Natural killer cell (primary cell): Measurements from ENCODE around the gene JAZF1. TPM values are rescaled to one million over a fixed set of nuclear protein-coding genes. Genes with fewer than 3 reads are reported as not detected.

ENCODE experiments used
- ATAC-seq, 3 donors: fragments of 150-1000 bp in 2 of 3; fragments of 200-7000 bp in 1 of 3; cut with Tn5 transposase; 1 replicate in 1 of 3; 2 replicates in 2 of 3; pipeline ENCODE4 v1.10.0; 2021; ENCODE audit warnings: mild to moderate bottlenecking in 2 of 3, moderate library complexity in 2 of 3
- DNase-seq, 2 donors: peaks; one replicate each; pipeline versions ENCODE4 v3.0.0 to v3.0.0-alpha.2; 2013 to 2021; ENCODE audit warnings: mixed read lengths in 1 of 2
- H3K27ac ChIP-seq: one replicate; pipeline ENCODE4 v1.5.1; 2013; ENCODE audit warnings: mild to moderate bottlenecking, low read length
- H3K27me3 ChIP-seq: one replicate; pipeline ENCODE4 v1.6.1; 2013; ENCODE audit warnings: low read length; ENCODE audit not compliant: control insufficient read depth, insufficient read depth
- H3K36me3 ChIP-seq: one replicate; pipeline ENCODE4 v1.6.1; 2013; ENCODE audit warnings: low read length; ENCODE audit not compliant: control insufficient read depth, insufficient read depth
- H3K4me1 ChIP-seq: one replicate; pipeline ENCODE4 v1.6.1; 2013; ENCODE audit warnings: low read length; ENCODE audit not compliant: control insufficient read depth, insufficient read depth
- H3K4me3 ChIP-seq: one replicate; pipeline ENCODE4 v1.5.1; 2013; ENCODE audit warnings: low read length
- H3K9me3 ChIP-seq: one replicate; pipeline ENCODE4 v1.6.1; 2013; ENCODE audit warnings: low read length; ENCODE audit not compliant: control insufficient read depth, insufficient read depth
- H3K27ac Mint-ChIP-seq, 2 donors: one replicate each; pipeline ENCODE4 v1.8.0; 2022; ENCODE audit warnings: mild to moderate bottlenecking in 2 of 2, mixed read lengths in 2 of 2, moderate library complexity in 1 of 2
- H3K27me3 Mint-ChIP-seq, 2 donors: one replicate each; pipeline ENCODE4 v1.8.0; 2022; ENCODE audit warnings: low read depth in 2 of 2, mixed read lengths in 2 of 2
- H3K36me3 Mint-ChIP-seq: one replicate; pipeline ENCODE4 v1.8.0; 2022; ENCODE audit warnings: mixed read lengths
- H3K4me1 Mint-ChIP-seq, 2 donors: one replicate each; pipeline ENCODE4 v1.8.0; 2022; ENCODE audit warnings: mixed read lengths in 2 of 2
- H3K4me3 Mint-ChIP-seq: one replicate; pipeline ENCODE4 v1.8.0; 2022; ENCODE audit warnings: mild to moderate bottlenecking, moderate library complexity, mixed read lengths
- H3K9me3 Mint-ChIP-seq, 2 donors: one replicate each; pipeline ENCODE4 v1.8.0; 2022; ENCODE audit warnings: mixed read lengths in 2 of 2
- WGBS: methylation state at CpG from one replicate; pipeline ENCODE4 v1.1.7; 2013; ENCODE audit warnings: missing lambda C conversion rate; ENCODE audit not compliant: insufficient coverage; 5-methylcytosine and 5-hydroxymethylcytosine counted together
- intact Hi-C: fragments of 100-400 bp; cut with micrococcal nuclease; formaldehyde crosslinking; loops from one replicate; pipeline ENCODE4 v1.14.2; 2022
- total RNA-seq, 4 donors: library from RNA; stranded (reverse); fragments of 120-200 nt in 1 of 4; gene quantifications; one replicate each; pipeline versions ENCODE4 v1.2.3 to v1.2.4, GENCODE V29; 2013 to 2022
- TF ChIP-seq, protein P1 (sequence below): fragments of 200-600 bp; IDR thresholded peaks from one replicate; pipeline ENCODE4 v1.8.0; 2022; ENCODE audit warnings: antibody characterized with exemption

Gene JAZF1
- total RNA-seq, 3 donors from 2014 or later (not counting 1 experiment from before 2014, with no cell fraction given) = 82.5 to 89.7 (median 87.6) TPM

DNA sequence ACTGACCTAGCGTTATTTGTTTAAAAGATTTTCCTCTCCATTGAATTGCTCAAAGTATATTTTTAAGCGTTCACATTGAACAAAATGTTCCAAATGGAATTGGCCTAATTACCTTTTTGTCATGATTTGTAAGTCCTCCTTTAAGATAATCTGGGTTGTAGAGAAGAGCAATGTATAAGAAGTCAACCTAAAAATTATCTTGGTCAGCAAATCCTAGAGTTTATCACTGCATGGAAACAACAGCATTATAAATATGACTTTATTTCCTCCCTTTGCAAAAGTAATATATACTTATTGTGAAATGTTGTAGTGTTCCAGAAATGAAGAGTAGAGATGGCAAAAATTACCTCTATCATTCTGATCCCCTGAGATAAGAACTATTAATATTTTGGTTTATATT is 381.4 kb downstream of the JAZF1 start:
- H3K27me3 Mint-ChIP-seq = no peaks in the 10 kb centered on the region
- H3K36me3 Mint-ChIP-seq = peaks cover 16% of the 10 kb centered on the region
- TF ChIP-seq, protein P1, sequence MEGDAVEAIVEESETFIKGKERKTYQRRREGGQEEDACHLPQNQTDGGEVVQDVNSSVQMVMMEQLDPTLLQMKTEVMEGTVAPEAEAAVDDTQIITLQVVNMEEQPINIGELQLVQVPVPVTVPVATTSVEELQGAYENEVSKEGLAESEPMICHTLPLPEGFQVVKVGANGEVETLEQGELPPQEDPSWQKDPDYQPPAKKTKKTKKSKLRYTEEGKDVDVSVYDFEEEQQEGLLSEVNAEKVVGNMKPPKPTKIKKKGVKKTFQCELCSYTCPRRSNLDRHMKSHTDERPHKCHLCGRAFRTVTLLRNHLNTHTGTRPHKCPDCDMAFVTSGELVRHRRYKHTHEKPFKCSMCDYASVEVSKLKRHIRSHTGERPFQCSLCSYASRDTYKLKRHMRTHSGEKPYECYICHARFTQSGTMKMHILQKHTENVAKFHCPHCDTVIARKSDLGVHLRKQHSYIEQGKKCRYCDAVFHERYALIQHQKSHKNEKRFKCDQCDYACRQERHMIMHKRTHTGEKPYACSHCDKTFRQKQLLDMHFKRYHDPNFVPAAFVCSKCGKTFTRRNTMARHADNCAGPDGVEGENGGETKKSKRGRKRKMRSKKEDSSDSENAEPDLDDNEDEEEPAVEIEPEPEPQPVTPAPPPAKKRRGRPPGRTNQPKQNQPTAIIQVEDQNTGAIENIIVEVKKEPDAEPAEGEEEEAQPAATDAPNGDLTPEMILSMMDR = no peak
- no peak overlapping the region for H3K27ac ChIP-seq
- no peak overlapping the region for H3K27ac Mint-ChIP-seq
- H3K27me3 ChIP-seq = no peaks in the 10 kb centered on the region
- ATAC-seq = no peak
- peaks cover 42% of the 10 kb centered on the region for H3K36me3 ChIP-seq
- no peak for DNase-seq
- no peak overlapping the region for H3K4me3 ChIP-seq
- intact Hi-C loops = no loop called here
- no peaks in the 10 kb centered on the region for H3K4me1 ChIP-seq
- no peak overlapping the region for H3K4me3 Mint-ChIP-seq
- WGBS = 86% methylated on average over 1 of the region's 2 CpGs
- peaks cover 4 to 19% of the 10 kb centered on the region in 2 donors for H3K4me1 Mint-ChIP-seq
- no peaks in the 10 kb centered on the region for H3K9me3 Mint-ChIP-seq
- H3K9me3 ChIP-seq = no peaks in the 10 kb centered on the region

DNA sequence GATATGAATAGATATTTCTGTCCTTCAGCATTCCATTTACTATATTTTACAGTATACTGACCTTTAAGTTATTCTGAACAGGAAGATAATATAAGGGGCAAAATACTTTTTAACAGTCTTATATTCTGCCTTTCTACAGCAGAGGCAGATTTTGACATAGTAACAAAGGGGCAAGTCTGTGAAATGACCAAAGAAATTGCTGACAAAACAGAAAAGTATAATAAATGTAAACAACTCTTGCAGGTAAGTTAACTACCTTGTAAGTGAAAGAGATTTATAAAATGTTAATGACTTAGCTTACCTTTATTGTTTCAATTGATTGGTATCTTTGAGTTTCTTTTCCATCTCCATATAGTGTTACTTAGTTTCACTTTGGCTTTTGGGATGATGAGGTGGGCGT is 384.6 kb downstream of the JAZF1 start:
- Histone ChIP-seq H3K27me3 (no peaks in the 10 kb centered on the region), H3K27ac (no peak overlapping the region), H3K9me3 (no peaks in the 10 kb centered on the region), H3K36me3 (peaks cover 56% of the 10 kb centered on the region), H3K4me3 (no peak overlapping the region), H3K4me1 (no peaks in the 10 kb centered on the region)
- Mint-ChIP-seq H3K4me3 (no peak overlapping the region), H3K27me3 (no peaks in the 10 kb centered on the region), H3K36me3 (peaks cover 12% of the 10 kb centered on the region), H3K9me3 (no peaks in the 10 kb centered on the region), H3K27ac (no peak overlapping the region), H3K4me1 (peaks cover 0 to 10% of the 10 kb centered on the region in 2 donors)
- intact Hi-C loops = no loop called here
- TF ChIP-seq, protein P1 = no peak
- DNase-seq = no peak
- ATAC-seq = no peak
- WGBS = no CpG with 5 or more reads among the region's 1 CpG

DNA sequence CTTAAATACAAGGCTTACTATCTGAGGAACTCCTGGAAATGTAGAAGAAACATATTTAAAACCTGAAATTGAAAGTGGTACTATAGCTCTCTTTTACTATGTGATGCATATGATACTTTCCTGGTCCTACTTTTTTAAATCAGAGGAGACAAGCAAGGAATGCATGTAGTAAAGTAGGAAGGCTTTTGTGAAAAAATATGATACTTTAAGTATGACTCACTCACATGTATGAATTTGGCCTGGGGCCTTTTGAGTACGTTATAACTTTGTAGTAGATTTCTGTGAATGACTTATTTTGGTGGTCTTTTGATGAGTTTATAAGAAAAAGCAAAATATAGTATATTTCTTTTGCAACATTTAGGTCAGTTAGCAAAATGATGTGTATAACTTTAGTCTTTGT is 386.8 kb downstream of the JAZF1 start:
- Mint-ChIP-seq H3K27ac (no peak overlapping the region), H3K36me3 (peaks cover 12% of the 10 kb centered on the region), H3K27me3 (no peaks in the 10 kb centered on the region), H3K4me3 (no peak overlapping the region), H3K4me1 (peaks cover 0 to 4% of the 10 kb centered on the region in 2 donors), H3K9me3 (no peaks in the 10 kb centered on the region)
- Histone ChIP-seq H3K27ac (no peak overlapping the region), H3K36me3 (peaks cover 59% of the 10 kb centered on the region), H3K4me1 (no peaks in the 10 kb centered on the region), H3K27me3 (no peaks in the 10 kb centered on the region), H3K4me3 (no peak overlapping the region), H3K9me3 (no peaks in the 10 kb centered on the region)
- ATAC-seq (no peak), DNase-seq (no peak)
- WGBS = 100% methylated on average over 1 of the region's 1 CpG
- TF ChIP-seq, protein P1 = no peak
- intact Hi-C loops = no loop called here

DNA sequence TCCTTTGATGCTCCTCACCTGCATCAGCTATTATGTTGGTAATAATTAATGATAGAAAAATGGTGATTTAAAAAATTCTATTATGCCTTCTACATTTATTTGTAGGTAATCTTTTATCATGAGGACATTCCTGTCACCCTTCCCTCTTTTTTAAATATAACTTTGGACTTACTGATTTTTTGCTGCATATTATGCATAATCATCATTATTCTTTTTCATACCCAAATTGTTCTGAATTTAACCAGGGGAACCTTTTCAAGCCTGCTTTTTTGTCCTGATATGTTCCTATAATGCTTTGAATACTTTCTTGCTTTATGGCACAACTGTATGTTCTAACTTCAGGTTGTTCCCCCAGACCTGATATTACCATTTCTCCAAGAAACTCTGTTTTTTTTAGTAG is 392.2 kb downstream of the JAZF1 start:
- peaks cover 56% of the 10 kb centered on the region for H3K36me3 ChIP-seq
- H3K27me3 ChIP-seq = no peaks in the 10 kb centered on the region
- intact Hi-C loops = no loop called here

More for the DNA sequence above, 392.2 kb downstream of the JAZF1 start:
- peaks cover 5 to 10% of the 10 kb centered on the region in 2 donors for H3K4me1 Mint-ChIP-seq
- no peak overlapping the region for H3K27ac Mint-ChIP-seq
- DNase-seq (no peak), ATAC-seq (no peak)
- H3K27me3 Mint-ChIP-seq = no peaks in the 10 kb centered on the region
- no peak overlapping the region for H3K4me3 ChIP-seq
- no peaks in the 10 kb centered on the region for H3K9me3 Mint-ChIP-seq
- H3K36me3 Mint-ChIP-seq = peaks cover 22% of the 10 kb centered on the region
- no peaks in the 10 kb centered on the region for H3K9me3 ChIP-seq
- H3K4me1 ChIP-seq = no peaks in the 10 kb centered on the region
- TF ChIP-seq, protein P1 = no peak
- H3K4me3 Mint-ChIP-seq = no peak overlapping the region
- no peak overlapping the region for H3K27ac ChIP-seq
